CD4-positive, alpha-beta T cell (primary cell): ENCODE results near the gene LBHD1. TPM values are rescaled to one million over a fixed set of nuclear protein-coding genes. Genes with fewer than 3 reads are reported as not detected.

Source experiments
- ATAC-seq: fragments of 200-7000 bp; cut with Tn5 transposase; one replicate; pipeline ENCODE4 v1.10.0; 2022; ENCODE audit warnings: mild to moderate bottlenecking; ENCODE audit not compliant: poor library complexity
- CTCF ChIA-PET: fragments of 350-600 bp; sonication (Branson Sonifier 250); formaldehyde crosslinking; loops from one replicate; lab custom pipeline; 2021; ENCODE audit warnings: antibody characterized with exemption, inconsistent platforms; lab: Charles Lee
- POLR2A ChIA-PET: fragments of 350-600 bp; sonication (Branson Sonifier 250); formaldehyde crosslinking; loops from one replicate; lab custom pipeline; 2021; ENCODE audit warnings: antibody characterized with exemption, inconsistent platforms; lab: Charles Lee
- DNase-seq, 14 experiments: peaks; one replicate each; pipeline ENCODE4 v3.0.0-alpha.2; 2013 to 2020; ENCODE audit warnings: mixed read lengths in 2 of 14
- H3K27ac ChIP-seq, 2 donors: one replicate each; pipeline versions ENCODE4 v1.5.1 to v1.7.0; 2013; ENCODE audit warnings: low read length in 2 of 2, low read depth in 1 of 2, mild to moderate bottlenecking in 1 of 2
- H3K27me3 ChIP-seq, 2 experiments: 1 replicate in 1 of 2; 2 replicates in 1 of 2; pipeline versions ENCODE4 v1.6.1 to v1.7.0; 2013; ENCODE audit warnings: low read length in 2 of 2, control low read depth in 1 of 2, mild to moderate bottlenecking in 1 of 2, moderate library complexity in 1 of 2; ENCODE audit not compliant: insufficient read depth in 2 of 2, control insufficient read depth in 1 of 2
- H3K36me3 ChIP-seq: one replicate; pipeline ENCODE4 v1.6.1; 2013; ENCODE audit warnings: low read length, control low read depth; ENCODE audit not compliant: insufficient read depth
- H3K4me1 ChIP-seq: one replicate; pipeline ENCODE4 v1.6.1; 2013; ENCODE audit warnings: low read length, control low read depth; ENCODE audit not compliant: insufficient read depth
- H3K4me3 ChIP-seq: one replicate; pipeline ENCODE4 v1.5.1; 2013; ENCODE audit warnings: mild to moderate bottlenecking, low read length, moderate library complexity
- H3K9me3 ChIP-seq, 2 experiments: 1 replicate in 1 of 2; 2 replicates in 1 of 2; pipeline versions ENCODE4 v1.6.1 to v1.7.0; 2013; ENCODE audit warnings: low read length in 2 of 2, mild to moderate bottlenecking in 2 of 2, control low read depth in 1 of 2, moderate library complexity in 1 of 2; ENCODE audit not compliant: control insufficient read depth in 1 of 2, insufficient read depth in 1 of 2
- H3K27ac Mint-ChIP-seq: one replicate; pipeline ENCODE4 v1.8.0; 2020; ENCODE audit warnings: mixed read lengths
- H3K27me3 Mint-ChIP-seq: one replicate; pipeline ENCODE4 v1.8.0; 2021; ENCODE audit warnings: mixed read lengths
- H3K36me3 Mint-ChIP-seq: one replicate; pipeline ENCODE4 v1.8.0; 2021; ENCODE audit warnings: low read depth, mixed read lengths
- H3K4me1 Mint-ChIP-seq: one replicate; pipeline ENCODE4 v1.8.0; 2021; ENCODE audit warnings: low read depth, mixed read lengths
- H3K4me3 Mint-ChIP-seq: one replicate; pipeline ENCODE4 v1.8.0; 2020; ENCODE audit warnings: mild to moderate bottlenecking, mixed read lengths
- H3K9me3 Mint-ChIP-seq: one replicate; pipeline ENCODE4 v1.8.0; 2020; ENCODE audit warnings: mixed read lengths
- intact Hi-C, 2 experiments: fragments of 100-400 bp; cut with DNase I in 1 of 2; cut with micrococcal nuclease in 1 of 2; formaldehyde crosslinking; loops; one replicate each; pipeline versions ENCODE4 v1.15.1 to v1.9.0; 2023 to 2025; cut with DNase I, micrococcal nuclease
- total RNA-seq, 174 experiments: library from RNA in 2 of 174; stranded (reverse) in 2 of 174; gene quantifications; one replicate each; pipeline ENCODE4 v1.2.3 and lab custom pipeline; 2021 to 2026
- TF ChIP-seq, protein P1 (sequence below): fragments of 200-600 bp; IDR thresholded peaks from one replicate; pipeline ENCODE4 v1.8.0; 2022; ENCODE audit warnings: antibody characterized with exemption, mild to moderate bottlenecking

The LBHD1 gene
- total RNA-seq, 2 experiments from 2014 or later: 10.4 to 10.5 TPM

DNA sequence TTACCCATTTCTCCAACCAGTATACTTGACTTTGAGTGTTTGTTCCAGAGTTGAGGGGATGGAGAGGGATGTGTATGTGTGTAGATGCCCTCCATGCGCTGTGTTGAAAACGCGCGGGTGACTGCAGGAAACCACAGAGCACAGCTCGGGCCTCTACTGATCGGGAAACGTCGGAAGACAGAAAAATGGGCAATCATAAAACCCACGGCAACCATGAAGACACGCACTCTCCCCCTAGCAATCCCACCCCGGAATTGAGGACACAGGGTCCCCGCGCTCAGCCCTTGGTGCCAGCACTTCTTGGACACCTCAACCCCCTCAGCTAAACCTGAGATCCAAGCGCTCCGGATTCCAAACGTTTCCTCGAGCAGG, 845 bp downstream of the LBHD1 start:
- Mint-ChIP-seq H3K9me3 (no peaks in the 10 kb centered on the region), H3K4me1 (peaks cover 47% of the 10 kb centered on the region), H3K27me3 (no peaks in the 10 kb centered on the region), H3K27ac (peak overlapping the region; percentile 87), H3K4me3 (peak overlapping the region; percentile 91), H3K36me3 (peaks cover 33% of the 10 kb centered on the region)
- H3K27me3 ChIP-seq: no peaks in the 10 kb centered on the region
- POLR2A ChIA-PET: interaction anchor here (0.6 to 6.4 kb wide), 28 partner anchors 10 to 919 kb away, joined by 3 to 94 read pairs (median 6); partner anchors contain the start of genes B3GAT3, EEF1G, EML3 and GANAB
- ATAC-seq: peak; percentile 61
- intact Hi-C loops: loop anchor here (2.0 to 5.0 kb wide), 4 partner anchors 18 to 79 kb away; partner anchors contain the start of genes BSCL2 (in 2 of the 2), GNG3 (in 2 of the 2), INTS5 (in 2 of the 2) and TUT1 (in 2 of the 2)
- DNase-seq: peak in 2 of 14 experiments; percentile 24 to 32
- peak overlapping the region; percentile 72 to 83 for H3K27ac ChIP-seq
- peak overlapping the region; percentile 98 for H3K4me3 ChIP-seq
- H3K4me1 ChIP-seq: peaks cover 56% of the 10 kb centered on the region
- CTCF ChIA-PET: interaction anchor here (1.0 to 3.0 kb wide), 5 partner anchors 10 to 210 kb away, joined by 3 to 8 read pairs (median 6); partner anchors contain the start of genes INTS5, SLC3A2 and TMEM179B
- H3K36me3 ChIP-seq: peaks cover 27% of the 10 kb centered on the region
- no peaks in the 10 kb centered on the region for H3K9me3 ChIP-seq
- TF ChIP-seq, protein P1, sequence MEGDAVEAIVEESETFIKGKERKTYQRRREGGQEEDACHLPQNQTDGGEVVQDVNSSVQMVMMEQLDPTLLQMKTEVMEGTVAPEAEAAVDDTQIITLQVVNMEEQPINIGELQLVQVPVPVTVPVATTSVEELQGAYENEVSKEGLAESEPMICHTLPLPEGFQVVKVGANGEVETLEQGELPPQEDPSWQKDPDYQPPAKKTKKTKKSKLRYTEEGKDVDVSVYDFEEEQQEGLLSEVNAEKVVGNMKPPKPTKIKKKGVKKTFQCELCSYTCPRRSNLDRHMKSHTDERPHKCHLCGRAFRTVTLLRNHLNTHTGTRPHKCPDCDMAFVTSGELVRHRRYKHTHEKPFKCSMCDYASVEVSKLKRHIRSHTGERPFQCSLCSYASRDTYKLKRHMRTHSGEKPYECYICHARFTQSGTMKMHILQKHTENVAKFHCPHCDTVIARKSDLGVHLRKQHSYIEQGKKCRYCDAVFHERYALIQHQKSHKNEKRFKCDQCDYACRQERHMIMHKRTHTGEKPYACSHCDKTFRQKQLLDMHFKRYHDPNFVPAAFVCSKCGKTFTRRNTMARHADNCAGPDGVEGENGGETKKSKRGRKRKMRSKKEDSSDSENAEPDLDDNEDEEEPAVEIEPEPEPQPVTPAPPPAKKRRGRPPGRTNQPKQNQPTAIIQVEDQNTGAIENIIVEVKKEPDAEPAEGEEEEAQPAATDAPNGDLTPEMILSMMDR: no peak

DNA sequence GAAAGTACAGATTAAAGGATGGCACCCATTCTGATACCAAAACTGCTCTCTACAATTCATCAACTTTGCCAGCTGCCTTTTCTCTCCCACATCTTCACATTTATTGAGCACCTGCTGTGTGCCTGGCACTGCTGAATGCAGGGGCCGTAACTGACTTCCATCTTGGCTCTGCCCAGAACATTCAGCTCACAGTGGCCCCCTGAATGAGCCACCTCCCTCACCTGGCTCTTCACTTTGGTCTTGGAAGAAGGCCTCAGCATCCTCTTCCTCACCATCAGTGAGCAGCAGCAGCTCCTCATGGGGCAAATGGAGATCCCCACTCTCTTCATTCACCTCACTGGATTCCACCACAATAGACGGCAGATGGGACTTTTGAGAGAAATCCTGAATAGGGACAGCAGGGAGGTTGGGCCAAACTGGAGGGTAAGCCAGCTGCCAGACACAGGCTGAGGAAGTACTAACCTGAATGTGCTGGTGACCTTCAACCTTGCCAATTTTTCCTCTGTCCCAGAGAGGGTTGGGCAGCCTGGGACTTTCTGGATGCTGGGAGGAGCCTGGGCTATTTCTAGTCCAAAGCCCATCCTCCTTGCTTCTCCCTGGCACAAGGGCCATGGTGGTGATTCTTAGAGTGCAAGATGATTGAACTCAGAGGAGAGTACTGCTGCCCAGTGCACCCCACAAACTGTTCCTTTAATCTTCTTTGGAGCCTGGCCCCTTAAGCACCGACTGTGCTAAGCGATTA, 2.5 kb downstream of the LBHD1 start:
- POLR2A ChIA-PET: interaction anchor here (0.7 to 6.4 kb wide), 10 partner anchors 16 to 171 kb away, joined by 3 to 94 read pairs (median 16); partner anchors contain the start of genes EEF1G, HNRNPUL2, INTS5 and MTA2
- Mint-ChIP-seq H3K4me1 (peaks cover 51% of the 10 kb centered on the region), H3K36me3 (peaks cover 39% of the 10 kb centered on the region), H3K4me3 (peak overlapping the region; percentile 91), H3K9me3 (no peaks in the 10 kb centered on the region), H3K27ac (peak overlapping the region; percentile 87), H3K27me3 (no peaks in the 10 kb centered on the region)
- Histone ChIP-seq H3K36me3 (peaks cover 19% of the 10 kb centered on the region), H3K9me3 (no peaks in the 10 kb centered on the region), H3K27me3 (no peaks in the 10 kb centered on the region), H3K4me1 (peaks cover 64% of the 10 kb centered on the region), H3K27ac (no peak overlapping the region), H3K4me3 (no peak overlapping the region)
- no peak for ATAC-seq
- intact Hi-C loops: loop anchor here (2.0 to 10.0 kb wide), 5 partner anchors 17 to 875 kb away; partner anchors contain the start of genes BSCL2 (in 2 of the 2), GNG3 (in 2 of the 2), INTS5 (in 2 of the 2) and TUT1 (in 2 of the 2)
- TF ChIP-seq, protein P1: no peak
- CTCF ChIA-PET: interaction anchor here (0.6 to 1.1 kb wide), 2 partner anchors 47 to 245 kb away, joined by 3 read pairs; no protein-coding TSS in a partner anchor
- DNase-seq: no peak

DNA sequence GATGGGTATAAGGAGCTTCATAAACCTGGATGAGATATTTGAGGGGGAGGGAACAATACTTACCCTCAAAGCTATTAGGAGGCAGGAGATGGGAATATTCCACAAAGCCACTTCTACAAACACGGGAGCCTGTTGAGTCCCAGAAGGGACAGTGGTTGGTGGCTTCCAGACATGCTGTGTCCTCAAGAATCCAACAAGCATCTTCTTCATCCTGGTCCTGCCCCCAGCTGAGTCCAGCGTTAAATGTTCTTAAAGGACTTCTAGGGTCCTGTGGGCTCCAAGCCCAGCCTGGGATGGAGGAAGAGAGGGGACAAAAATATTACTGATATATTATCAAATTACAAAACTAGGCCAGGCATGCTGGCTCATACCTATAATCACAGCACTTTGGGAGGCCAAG, 4.6 kb downstream of the LBHD1 start:
- H3K27me3 Mint-ChIP-seq: no peaks in the 10 kb centered on the region

More for the DNA sequence above, 4.6 kb downstream of the LBHD1 start:
- Mint-ChIP-seq H3K36me3 (peaks cover 49% of the 10 kb centered on the region), H3K4me1 (peaks cover 53% of the 10 kb centered on the region), H3K4me3 (peak overlapping the region; percentile 99), H3K9me3 (no peaks in the 10 kb centered on the region), H3K27ac (peak overlapping the region; percentile 96)
- H3K9me3 ChIP-seq: no peaks in the 10 kb centered on the region
- peaks cover 17% of the 10 kb centered on the region for H3K36me3 ChIP-seq
- no peak overlapping the region for H3K4me3 ChIP-seq
- ATAC-seq: no peak
- DNase-seq: no peak
- peak overlapping the region in 1 of 2 donors; percentile 35 for H3K27ac ChIP-seq
- TF ChIP-seq, protein P1: no peak
- intact Hi-C loops: loop anchor here in 1 of 2 experiments (10.0 kb wide), 1 partner anchor 873 kb away; the partner anchor contains the start of genes FEN1 and TMEM258
- peaks cover 66% of the 10 kb centered on the region for H3K4me1 ChIP-seq
- POLR2A ChIA-PET: interaction anchor here (0.8 to 5.3 kb wide), 10 partner anchors 10 to 173 kb away, joined by 3 to 170 read pairs (median 10); partner anchors contain the start of genes EEF1G, GANAB, HNRNPUL2 and INTS5
- no peaks in the 10 kb centered on the region for H3K27me3 ChIP-seq
- CTCF ChIA-PET: interaction anchor here (1.4 kb wide), 1 partner anchor 13 kb away, joined by 3 read pairs; no protein-coding TSS in a partner anchor
